ENCODE data around the gene IRF2. TPM values are rescaled to one million over a fixed set of nuclear protein-coding genes. Genes with fewer than 3 reads are reported as not detected.
A peak's percentile ranks its signal among the peaks of the same experiment; 100 is the strongest.
"Not testable (repeated sequence)": the region's sequence is repeated elsewhere in the genome, so short reads cannot be mapped to it uniquely, and the experiment has no call there.

IRF2 gene
- total RNA-seq, 1 donor from 2014 or later: 12.6 TPM

GRCh38 chr4:184349283-184350039 is 124.9 kb downstream of the IRF2 start:
- Mint-ChIP-seq H3K4me3 (no peak overlapping the region), H3K4me1 (peaks cover 34% of the 10 kb centered on the region), H3K27me3 (ENCODE audit: low read depth) (no peaks in the 10 kb centered on the region), H3K9me3 (no peaks in the 10 kb centered on the region), H3K27ac (ENCODE audit: unreplicated experiment) (peak overlapping the region; percentile 9), H3K36me3 (ENCODE audit: low read depth) (no peaks in the 10 kb centered on the region)
- TF ChIP-seq CTCF (conservative IDR thresholded peaks at IDR 0.05): no peak
- no peak for DNase-seq (ENCODE audit: low read depth, low spot score)

- Mint-ChIP-seq H3K27me3 (ENCODE audit: low read depth) (no peaks in the 10 kb centered on the region), H3K27ac (ENCODE audit: unreplicated experiment) (no peak overlapping the region), H3K36me3 (ENCODE audit: low read depth) (no peaks in the 10 kb centered on the region), H3K9me3 (no peaks in the 10 kb centered on the region), H3K4me3 (peak overlapping the region; percentile 42), H3K4me1 (peaks cover 42% of the 10 kb centered on the region)
- TF ChIP-seq CTCF (conservative IDR thresholded peaks at IDR 0.05): no peak
- DNase-seq (ENCODE audit: low read depth, low spot score): no peak
Observed at GRCh38 chr4:184348311-184349233, 125.8 kb downstream of the IRF2 start.

GRCh38 chr4:184347251-184348239 is 126.8 kb downstream of the IRF2 start:
- Mint-ChIP-seq H3K9me3 (no peaks in the 10 kb centered on the region), H3K4me3 (peak overlapping the region; percentile 52), H3K27ac (ENCODE audit: unreplicated experiment) (peak overlapping the region; percentile 83), H3K36me3 (ENCODE audit: low read depth) (no peaks in the 10 kb centered on the region), H3K4me1 (peaks cover 48% of the 10 kb centered on the region), H3K27me3 (ENCODE audit: low read depth) (no peaks in the 10 kb centered on the region)
- no peak for TF ChIP-seq CTCF (conservative IDR thresholded peaks at IDR 0.05)
- peak; percentile 8 for DNase-seq (ENCODE audit: low read depth, low spot score)

- Mint-ChIP-seq H3K4me3 (no peak overlapping the region), H3K27me3 (ENCODE audit: low read depth) (no peaks in the 10 kb centered on the region), H3K4me1 (peaks cover 48% of the 10 kb centered on the region), H3K27ac (ENCODE audit: unreplicated experiment) (no peak overlapping the region), H3K9me3 (no peaks in the 10 kb centered on the region), H3K36me3 (ENCODE audit: low read depth) (no peaks in the 10 kb centered on the region)
- no peak for DNase-seq (ENCODE audit: low read depth, low spot score)
- TF ChIP-seq CTCF (conservative IDR thresholded peaks at IDR 0.05): no peak
Observed at GRCh38 chr4:184346682-184347081, 127.7 kb downstream of the IRF2 start.

GRCh38 chr4:184346273-184346672 is 128.1 kb downstream of the IRF2 start:
- H3K9me3 Mint-ChIP-seq; H3K27ac Mint-ChIP-seq (ENCODE audit: unreplicated experiment); DNase-seq (ENCODE audit: low read depth, low spot score); H3K36me3 Mint-ChIP-seq (ENCODE audit: low read depth); H3K4me3 Mint-ChIP-seq; H3K27me3 Mint-ChIP-seq (ENCODE audit: low read depth): not testable (repeated sequence)
- peaks cover 48% of the 10 kb centered on the region for H3K4me1 Mint-ChIP-seq

Measured in neural crest cell (in vitro differentiated cells).